Neural progenitor cell (in vitro differentiated cells): ENCODE results near the gene ZNF350.

Source experiments
- EZH2 ChIP-seq: fragments of 200-600 bp; sonication (generic); IDR thresholded peaks from 2 replicates; pipeline ENCODE4 v1.6.1; 2017; ENCODE audit warnings: antibody characterized with exemption, mild to moderate bottlenecking, moderate library complexity
- EZH2phosphoT487 ChIP-seq: fragments of 200-600 bp; sonication (generic); IDR thresholded peaks from 2 replicates; pipeline ENCODE4 v1.6.1; 2017; ENCODE audit warnings: antibody characterized with exemption
- TF ChIP-seq, protein P1 (sequence below): fragments of 200-600 bp; sonication (generic); IDR thresholded peaks from 2 replicates; pipeline ENCODE4 v1.5.1; 2017; ENCODE audit warnings: antibody characterized with exemption, mild to moderate bottlenecking

DNA sequence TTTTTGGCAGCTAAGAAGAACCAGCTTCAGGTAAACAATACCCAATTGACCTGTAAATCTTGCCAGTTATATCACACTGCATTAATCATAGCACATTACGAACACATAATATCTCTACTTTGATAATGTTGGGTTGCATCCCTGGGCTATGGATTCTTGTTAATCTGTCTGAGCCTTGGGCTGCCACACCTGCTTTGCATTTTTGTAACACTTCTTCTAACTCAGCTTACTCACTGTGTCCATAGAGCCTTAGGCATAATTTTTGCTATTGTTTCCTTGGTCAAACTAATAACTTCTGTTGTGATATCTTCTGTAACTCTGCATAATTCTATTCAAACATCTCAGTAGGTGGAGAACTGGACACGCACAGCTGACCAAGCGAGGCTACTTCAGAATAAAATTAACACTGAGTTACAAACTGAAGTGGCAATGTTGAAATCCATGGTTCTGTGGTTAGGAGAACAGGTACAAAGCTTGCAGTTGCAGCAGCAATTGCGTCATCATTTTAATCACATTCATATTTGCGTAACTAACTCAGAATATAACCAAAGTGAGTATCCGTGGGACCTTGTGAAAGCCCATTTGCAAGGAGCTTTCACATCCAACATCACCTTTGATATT is 6.4 kb downstream of the ZNF350 start:
- TF ChIP-seq, protein P1, sequence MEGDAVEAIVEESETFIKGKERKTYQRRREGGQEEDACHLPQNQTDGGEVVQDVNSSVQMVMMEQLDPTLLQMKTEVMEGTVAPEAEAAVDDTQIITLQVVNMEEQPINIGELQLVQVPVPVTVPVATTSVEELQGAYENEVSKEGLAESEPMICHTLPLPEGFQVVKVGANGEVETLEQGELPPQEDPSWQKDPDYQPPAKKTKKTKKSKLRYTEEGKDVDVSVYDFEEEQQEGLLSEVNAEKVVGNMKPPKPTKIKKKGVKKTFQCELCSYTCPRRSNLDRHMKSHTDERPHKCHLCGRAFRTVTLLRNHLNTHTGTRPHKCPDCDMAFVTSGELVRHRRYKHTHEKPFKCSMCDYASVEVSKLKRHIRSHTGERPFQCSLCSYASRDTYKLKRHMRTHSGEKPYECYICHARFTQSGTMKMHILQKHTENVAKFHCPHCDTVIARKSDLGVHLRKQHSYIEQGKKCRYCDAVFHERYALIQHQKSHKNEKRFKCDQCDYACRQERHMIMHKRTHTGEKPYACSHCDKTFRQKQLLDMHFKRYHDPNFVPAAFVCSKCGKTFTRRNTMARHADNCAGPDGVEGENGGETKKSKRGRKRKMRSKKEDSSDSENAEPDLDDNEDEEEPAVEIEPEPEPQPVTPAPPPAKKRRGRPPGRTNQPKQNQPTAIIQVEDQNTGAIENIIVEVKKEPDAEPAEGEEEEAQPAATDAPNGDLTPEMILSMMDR, result no peak
- TF ChIP-seq EZH2 (no peak), EZH2phosphoT487 (no peak)
